ENCODE measurements around the gene PNPLA4.

PNPLA4 gene

GRCh38 chrX:7925867-7926472 lies 1.2 kb downstream of the PNPLA4 start:
- DNase-seq (ENCODE audit: extremely low read depth, low read depth), result peak; percentile 8
- TF ChIP-seq CTCF (IDR thresholded peaks at IDR 0.05; ENCODE audit: low read depth, low read length), result peak; percentile 75

- no peak for TF ChIP-seq CTCF (IDR thresholded peaks at IDR 0.05; ENCODE audit: low read depth, low read length)
- no peak for DNase-seq (ENCODE audit: extremely low read depth, low read depth)
Observed at GRCh38 chrX:7921750-7922149, 5.5 kb downstream of the PNPLA4 start.

- DNase-seq (ENCODE audit: extremely low read depth, low read depth), result no peak
- TF ChIP-seq CTCF (IDR thresholded peaks at IDR 0.05; ENCODE audit: low read depth, low read length), result no peak
Observed at GRCh38 chrX:7908821-7909220, 18.4 kb downstream of the PNPLA4 start.

GRCh38 chrX:7904562-7904961 lies 22.7 kb downstream of the PNPLA4 start:
- DNase-seq (ENCODE audit: extremely low read depth, low read depth), result no peak
- no peak for TF ChIP-seq CTCF (IDR thresholded peaks at IDR 0.05; ENCODE audit: low read depth, low read length)

GRCh38 chrX:7891928-7892327 lies 35.3 kb downstream of the PNPLA4 start:
- TF ChIP-seq CTCF (IDR thresholded peaks at IDR 0.05; ENCODE audit: low read depth, low read length), result no peak
- DNase-seq (ENCODE audit: extremely low read depth, low read depth), result no peak

- TF ChIP-seq CTCF (IDR thresholded peaks at IDR 0.05; ENCODE audit: low read depth, low read length), result no peak
Observed at GRCh38 chrX:7889680-7890079, 37.5 kb downstream of the PNPLA4 start.

GRCh38 chrX:7889135-7889534 lies 38.1 kb downstream of the PNPLA4 start:
- DNase-seq (ENCODE audit: extremely low read depth, low read depth), result no peak
- TF ChIP-seq CTCF (IDR thresholded peaks at IDR 0.05; ENCODE audit: low read depth, low read length), result no peak

More at GRCh38 chrX:7889680-7890079, 37.5 kb downstream of the PNPLA4 start:
- no peak for DNase-seq (ENCODE audit: extremely low read depth, low read depth)

Measured in AG09319 (cell line).